T-helper 1 cell treated with Interleukin-12 subunit alpha and Interleukin-12 subunit beta and Interleukin-4 antibody, amounts not matched to agents 30 μg/mL and 1 μg/mL, for 36 hours (primary cell): ENCODE data around the gene PCSK2.

Experiments used
- H3K27ac Mint-ChIP-seq: one replicate; pipeline ENCODE4 v1.8.0; 2021; ENCODE audit warnings: mild to moderate bottlenecking, mixed read lengths
- H3K27me3 Mint-ChIP-seq: one replicate; pipeline ENCODE4 v1.8.0; 2021; ENCODE audit warnings: low read depth, mixed read lengths
- H3K36me3 Mint-ChIP-seq: one replicate; pipeline ENCODE4 v1.8.0; 2021; ENCODE audit warnings: low read depth, mixed read lengths
- H3K4me1 Mint-ChIP-seq: one replicate; pipeline ENCODE4 v1.8.0; 2021; ENCODE audit warnings: low read depth, mixed read lengths
- H3K4me3 Mint-ChIP-seq: one replicate; pipeline ENCODE4 v1.8.0; 2021; ENCODE audit warnings: mild to moderate bottlenecking, moderate library complexity, mixed read lengths
- H3K9me3 Mint-ChIP-seq: one replicate; pipeline ENCODE4 v1.8.0; 2021; ENCODE audit warnings: mixed read lengths

PCSK2 gene

DNA sequence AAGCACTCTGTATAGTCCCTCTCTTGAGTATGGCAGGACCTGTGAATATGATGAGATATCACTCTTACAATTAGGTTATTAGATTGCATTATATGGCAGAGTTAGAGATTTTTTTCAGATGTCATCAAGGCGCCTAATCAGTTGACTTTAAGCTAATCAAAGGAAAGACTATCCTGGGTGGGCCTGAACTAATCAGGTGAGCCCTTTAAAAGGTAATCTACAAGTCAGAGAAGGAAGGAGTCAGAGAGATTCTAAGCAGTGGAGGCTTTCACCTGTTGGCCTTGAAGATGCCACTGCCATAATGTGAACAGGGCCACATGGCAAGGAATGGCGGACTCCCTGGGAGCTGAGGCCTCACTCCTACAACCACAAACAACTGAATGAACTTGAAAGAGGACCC is 152.8 kb downstream of the PCSK2 start:
- no peaks in the 10 kb centered on the region for H3K9me3 Mint-ChIP-seq
- no peak overlapping the region for H3K27ac Mint-ChIP-seq
- no peak overlapping the region for H3K4me3 Mint-ChIP-seq
- H3K36me3 Mint-ChIP-seq = no peaks in the 10 kb centered on the region
- no peaks in the 10 kb centered on the region for H3K4me1 Mint-ChIP-seq
- H3K27me3 Mint-ChIP-seq = no peaks in the 10 kb centered on the region

DNA sequence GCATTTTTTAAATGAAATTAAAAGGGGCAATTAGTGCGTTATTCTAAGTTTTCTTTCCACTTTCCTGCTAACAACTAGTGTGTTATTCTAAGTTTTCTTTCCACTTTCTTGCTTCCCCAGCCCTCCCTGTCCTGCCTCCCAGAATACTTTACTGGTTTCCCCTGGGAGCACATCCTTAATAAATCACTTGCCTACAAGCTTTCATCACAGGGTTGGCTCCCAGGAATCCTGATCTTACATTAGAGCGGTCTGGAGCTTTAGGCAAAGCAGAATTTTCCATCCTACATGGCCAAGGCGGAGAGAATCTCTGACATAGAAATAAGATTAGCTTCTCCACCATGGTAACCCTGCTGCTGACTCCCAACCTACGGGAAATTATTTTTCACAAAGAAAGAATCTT is 154.0 kb downstream of the PCSK2 start:
- no peak overlapping the region for H3K27ac Mint-ChIP-seq
- H3K9me3 Mint-ChIP-seq = no peaks in the 10 kb centered on the region
- H3K27me3 Mint-ChIP-seq = peaks cover 6% of the 10 kb centered on the region
- H3K36me3 Mint-ChIP-seq = no peaks in the 10 kb centered on the region
- H3K4me3 Mint-ChIP-seq = no peak overlapping the region
- no peaks in the 10 kb centered on the region for H3K4me1 Mint-ChIP-seq

GRCh38 chr20:17381724-17382123 is 154.9 kb downstream of the PCSK2 start:
- Mint-ChIP-seq H3K27ac (no peak overlapping the region), H3K27me3 (peaks cover 6% of the 10 kb centered on the region), H3K9me3 (no peaks in the 10 kb centered on the region), H3K36me3 (no peaks in the 10 kb centered on the region), H3K4me3 (no peak overlapping the region), H3K4me1 (no peaks in the 10 kb centered on the region)

DNA sequence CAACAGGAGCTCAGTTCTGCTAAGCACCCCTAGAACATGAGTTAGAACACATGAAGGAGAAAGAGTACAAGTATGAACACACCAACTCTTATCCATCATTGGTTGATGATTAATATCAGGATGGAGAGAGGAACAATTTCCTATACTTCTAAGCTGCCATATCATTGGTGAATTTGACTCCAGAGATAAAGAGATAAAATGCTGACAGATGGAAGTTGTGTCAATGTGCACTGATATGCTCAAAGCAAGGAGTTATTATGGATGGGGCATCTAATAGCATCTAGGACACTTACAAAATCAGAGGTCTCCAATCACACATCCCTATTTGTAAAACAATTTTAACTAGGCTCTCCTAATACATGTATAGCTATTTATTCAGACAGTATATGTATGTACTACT is 159.0 kb downstream of the PCSK2 start:
- H3K4me1 Mint-ChIP-seq = no peaks in the 10 kb centered on the region
- H3K27me3 Mint-ChIP-seq = peaks cover 9% of the 10 kb centered on the region
- H3K4me3 Mint-ChIP-seq = no peak overlapping the region
- no peak overlapping the region for H3K27ac Mint-ChIP-seq
- H3K36me3 Mint-ChIP-seq = no peaks in the 10 kb centered on the region
- H3K9me3 Mint-ChIP-seq = no peaks in the 10 kb centered on the region

GRCh38 chr20:17390655-17391054 is 163.8 kb downstream of the PCSK2 start:
- Mint-ChIP-seq H3K4me3 (no peak overlapping the region), H3K9me3 (no peaks in the 10 kb centered on the region), H3K4me1 (no peaks in the 10 kb centered on the region), H3K27ac (no peak overlapping the region), H3K27me3 (peaks cover 10% of the 10 kb centered on the region), H3K36me3 (no peaks in the 10 kb centered on the region)

DNA sequence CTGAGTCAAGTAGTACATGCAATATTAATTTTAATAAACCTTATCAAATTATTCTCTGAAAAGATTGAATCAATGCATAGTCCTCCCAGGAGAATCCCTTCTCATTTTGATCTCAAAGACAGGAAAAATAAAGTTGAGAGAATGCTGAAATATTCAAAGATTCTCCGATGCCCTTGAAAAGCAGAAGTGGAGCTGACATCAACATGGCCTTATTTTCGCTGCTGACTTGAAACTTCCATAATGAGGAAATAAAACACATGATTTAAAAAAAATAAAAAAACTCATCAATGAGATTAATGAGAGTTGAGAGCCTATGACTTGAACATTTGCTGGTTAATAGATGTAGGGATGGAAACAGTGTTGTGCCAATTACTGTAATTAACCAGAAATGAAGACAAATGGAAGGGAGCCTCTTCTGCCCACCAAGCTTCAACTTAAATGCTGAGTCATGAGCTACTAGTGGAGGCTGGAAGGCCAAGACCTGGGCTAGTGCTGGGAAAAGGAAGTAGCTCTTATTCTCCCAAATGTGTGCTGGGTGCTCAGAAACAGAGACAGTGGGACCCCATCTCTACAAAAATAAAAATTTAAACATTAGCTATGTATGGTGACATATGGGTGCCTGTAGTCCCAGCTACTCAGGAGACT is 164.4 kb downstream of the PCSK2 start:
- Mint-ChIP-seq H3K27ac (no peak overlapping the region), H3K4me1 (no peaks in the 10 kb centered on the region), H3K36me3 (no peaks in the 10 kb centered on the region), H3K4me3 (no peak overlapping the region), H3K27me3 (peaks cover 8% of the 10 kb centered on the region), H3K9me3 (no peaks in the 10 kb centered on the region)

DNA sequence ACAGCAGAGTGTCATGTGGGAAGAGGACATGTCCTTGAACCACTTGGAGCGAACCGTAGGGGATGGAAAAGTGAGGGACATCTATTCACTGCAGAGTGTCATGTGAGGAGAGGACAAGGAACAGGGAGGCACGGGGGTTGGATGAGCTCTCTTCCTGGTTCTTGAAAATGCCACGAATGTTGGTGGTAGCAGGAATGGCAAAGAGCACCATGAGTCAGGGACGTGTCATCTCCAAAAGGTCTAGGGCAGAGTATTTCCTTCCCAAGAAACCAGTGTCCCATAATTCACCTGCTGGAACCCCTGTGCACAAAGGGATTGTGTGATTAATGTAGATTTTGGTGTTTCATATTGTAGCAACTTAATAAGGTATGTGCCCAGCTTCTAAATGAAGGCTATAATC is 167.6 kb downstream of the PCSK2 start:
- Mint-ChIP-seq H3K36me3 (no peaks in the 10 kb centered on the region), H3K9me3 (no peaks in the 10 kb centered on the region), H3K27me3 (peaks cover 9% of the 10 kb centered on the region), H3K27ac (no peak overlapping the region), H3K4me1 (no peaks in the 10 kb centered on the region), H3K4me3 (no peak overlapping the region)

DNA sequence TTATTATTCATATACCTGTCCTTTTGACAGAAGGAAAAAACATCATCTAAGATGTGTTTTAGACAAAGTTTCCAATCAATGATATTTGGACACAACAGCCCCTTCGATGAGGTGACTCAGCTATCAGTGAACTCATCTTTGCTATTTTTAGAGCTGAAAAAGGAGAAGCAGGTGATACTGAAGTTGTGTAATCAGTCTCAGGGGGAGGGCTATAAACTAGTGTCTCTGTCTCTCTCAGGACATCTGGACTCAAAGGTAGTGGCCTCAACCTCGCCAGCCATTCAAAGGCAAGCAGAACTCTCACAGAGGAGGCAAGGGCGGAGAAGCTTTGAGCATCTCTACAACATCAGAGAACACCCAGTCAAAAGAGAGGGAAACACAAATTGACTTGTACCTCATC is 168.9 kb downstream of the PCSK2 start:
- Mint-ChIP-seq H3K27me3 (peaks cover 9% of the 10 kb centered on the region), H3K27ac (no peak overlapping the region), H3K9me3 (no peaks in the 10 kb centered on the region), H3K4me1 (no peaks in the 10 kb centered on the region), H3K36me3 (no peaks in the 10 kb centered on the region), H3K4me3 (no peak overlapping the region)

GRCh38 chr20:17399303-17399985 is 172.6 kb downstream of the PCSK2 start:
- no peak overlapping the region for H3K27ac Mint-ChIP-seq
- no peaks in the 10 kb centered on the region for H3K4me1 Mint-ChIP-seq
- peaks cover 5% of the 10 kb centered on the region for H3K27me3 Mint-ChIP-seq
- no peak overlapping the region for H3K4me3 Mint-ChIP-seq
- no peaks in the 10 kb centered on the region for H3K9me3 Mint-ChIP-seq
- H3K36me3 Mint-ChIP-seq = no peaks in the 10 kb centered on the region

GRCh38 chr20:17403461-17403860 is 176.6 kb downstream of the PCSK2 start:
- H3K36me3 Mint-ChIP-seq = no peaks in the 10 kb centered on the region
- no peaks in the 10 kb centered on the region for H3K4me1 Mint-ChIP-seq
- no peak overlapping the region for H3K27ac Mint-ChIP-seq
- no peaks in the 10 kb centered on the region for H3K9me3 Mint-ChIP-seq
- no peaks in the 10 kb centered on the region for H3K27me3 Mint-ChIP-seq
- no peak overlapping the region for H3K4me3 Mint-ChIP-seq

- H3K4me1 Mint-ChIP-seq = no peaks in the 10 kb centered on the region
Measured at GRCh38 chr20:17406051-17406590, 179.3 kb downstream of the PCSK2 start.

GRCh38 chr20:17407550-17407949 is 180.7 kb downstream of the PCSK2 start:
- Mint-ChIP-seq H3K4me1 (no peaks in the 10 kb centered on the region), H3K4me3 (no peak overlapping the region), H3K27me3 (no peaks in the 10 kb centered on the region), H3K36me3 (no peaks in the 10 kb centered on the region), H3K9me3 (peaks cover 4% of the 10 kb centered on the region), H3K27ac (no peak overlapping the region)

More at GRCh38 chr20:17406051-17406590, 179.3 kb downstream of the PCSK2 start:
- H3K9me3 Mint-ChIP-seq = no peaks in the 10 kb centered on the region
- no peaks in the 10 kb centered on the region for H3K36me3 Mint-ChIP-seq
- no peak overlapping the region for H3K4me3 Mint-ChIP-seq
- H3K27me3 Mint-ChIP-seq = no peaks in the 10 kb centered on the region
- H3K27ac Mint-ChIP-seq = no peak overlapping the region

DNA sequence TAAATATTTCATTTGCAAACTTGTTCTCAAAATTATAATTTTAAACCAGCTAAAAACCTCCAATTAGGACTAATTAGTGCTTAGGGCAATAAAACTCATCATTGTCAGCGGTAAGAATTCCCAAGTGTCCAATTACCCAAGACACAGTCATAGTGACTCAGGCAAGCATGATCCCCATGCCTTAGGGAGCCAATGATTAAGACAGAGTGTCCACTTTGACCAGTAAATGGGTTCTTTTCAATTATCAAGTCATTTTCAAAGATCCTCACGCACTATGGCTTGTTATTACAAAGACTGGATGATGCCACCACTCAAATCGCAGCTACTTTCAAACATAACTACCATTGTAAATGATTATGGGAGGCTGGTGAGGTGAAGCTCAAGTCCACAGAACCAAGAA is 190.4 kb downstream of the PCSK2 start:
- no peak overlapping the region for H3K4me3 Mint-ChIP-seq
- no peaks in the 10 kb centered on the region for H3K4me1 Mint-ChIP-seq
- no peak overlapping the region for H3K27ac Mint-ChIP-seq
- no peaks in the 10 kb centered on the region for H3K36me3 Mint-ChIP-seq
- peaks cover 9% of the 10 kb centered on the region for H3K27me3 Mint-ChIP-seq
- peaks cover 14% of the 10 kb centered on the region for H3K9me3 Mint-ChIP-seq

- no peaks in the 10 kb centered on the region for H3K36me3 Mint-ChIP-seq
- no peak overlapping the region for H3K27ac Mint-ChIP-seq
- H3K4me1 Mint-ChIP-seq = no peaks in the 10 kb centered on the region
- peaks cover 19% of the 10 kb centered on the region for H3K27me3 Mint-ChIP-seq
- H3K9me3 Mint-ChIP-seq = peaks cover 10% of the 10 kb centered on the region
- H3K4me3 Mint-ChIP-seq = no peak overlapping the region
Measured at GRCh38 chr20:17418737-17419136, 191.9 kb downstream of the PCSK2 start.

DNA sequence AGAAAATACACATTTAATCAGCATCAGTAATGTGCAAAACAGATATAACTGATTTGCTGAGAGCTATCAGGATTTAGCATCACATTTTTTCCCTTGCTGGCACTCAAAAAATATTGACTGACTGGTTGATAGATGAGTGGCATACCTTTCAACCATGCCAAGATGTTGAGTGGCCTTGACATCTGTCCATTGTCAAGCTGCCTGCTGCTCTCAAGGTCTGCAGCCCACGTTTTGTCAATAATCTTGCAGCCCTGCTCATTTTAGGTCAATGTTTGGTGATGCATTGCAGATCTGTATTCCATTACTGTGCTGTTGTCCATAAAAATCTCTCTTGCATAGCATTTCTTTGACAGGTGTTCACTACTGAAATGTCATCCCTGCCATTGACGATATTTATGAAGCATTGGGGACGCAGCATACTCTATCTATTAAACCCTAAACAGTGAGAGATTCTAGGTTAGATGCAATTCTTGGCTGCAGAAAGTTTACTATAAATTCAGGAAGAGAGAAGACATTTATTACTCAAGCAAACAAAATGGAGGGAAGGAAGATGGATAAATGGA is 192.7 kb downstream of the PCSK2 start:
- no peaks in the 10 kb centered on the region for H3K36me3 Mint-ChIP-seq
- peaks cover 19% of the 10 kb centered on the region for H3K27me3 Mint-ChIP-seq
- H3K4me3 Mint-ChIP-seq = no peak overlapping the region
- H3K27ac Mint-ChIP-seq = no peak overlapping the region
- peaks cover 4% of the 10 kb centered on the region for H3K9me3 Mint-ChIP-seq
- H3K4me1 Mint-ChIP-seq = no peaks in the 10 kb centered on the region
